ENCODE measurements around the gene ZGPAT.

DNA sequence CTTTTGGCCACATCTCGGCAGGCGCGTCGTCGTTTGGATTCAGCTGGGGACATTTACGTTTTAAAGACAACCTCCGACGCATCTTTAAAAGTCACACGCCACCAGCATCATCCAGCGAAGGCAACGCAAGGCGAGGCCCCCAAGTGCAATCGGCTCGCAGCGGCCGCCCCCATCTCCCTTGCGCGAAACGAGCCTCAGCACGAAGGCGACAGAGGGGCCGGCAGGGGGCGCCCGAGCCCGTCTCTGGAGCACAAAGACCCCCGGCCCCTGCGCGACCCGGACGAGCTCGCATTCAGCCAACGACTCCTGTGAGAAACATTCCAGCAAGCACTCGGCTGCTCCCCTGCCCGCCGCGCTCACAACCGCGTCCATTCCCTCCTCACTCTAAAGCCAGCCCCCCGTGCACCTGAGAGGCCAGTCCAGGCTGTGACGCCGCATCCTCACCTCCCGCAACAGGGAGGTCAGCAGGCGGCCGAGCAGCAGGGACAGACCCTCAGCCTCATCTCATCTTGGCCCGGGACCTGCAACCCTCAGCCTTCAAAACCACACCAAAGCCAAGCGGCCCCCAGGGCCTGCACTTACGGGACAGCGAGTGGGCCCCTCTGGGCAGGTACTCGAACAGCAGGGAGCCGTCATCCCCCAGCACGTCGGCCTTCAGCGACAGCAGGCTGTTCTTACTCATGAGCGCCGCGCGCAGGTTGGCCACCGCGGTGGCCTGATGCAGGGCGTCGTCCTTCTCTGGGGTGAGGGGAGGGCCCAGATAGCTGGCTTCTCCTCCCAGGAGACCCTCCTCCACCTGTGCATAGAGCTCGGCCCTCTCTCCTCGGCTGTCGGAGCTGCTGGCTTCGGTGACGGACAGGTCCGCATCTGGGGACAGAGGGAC lies 67.5 kb downstream of the ZGPAT start:
- TF ChIP-seq, protein P1, sequence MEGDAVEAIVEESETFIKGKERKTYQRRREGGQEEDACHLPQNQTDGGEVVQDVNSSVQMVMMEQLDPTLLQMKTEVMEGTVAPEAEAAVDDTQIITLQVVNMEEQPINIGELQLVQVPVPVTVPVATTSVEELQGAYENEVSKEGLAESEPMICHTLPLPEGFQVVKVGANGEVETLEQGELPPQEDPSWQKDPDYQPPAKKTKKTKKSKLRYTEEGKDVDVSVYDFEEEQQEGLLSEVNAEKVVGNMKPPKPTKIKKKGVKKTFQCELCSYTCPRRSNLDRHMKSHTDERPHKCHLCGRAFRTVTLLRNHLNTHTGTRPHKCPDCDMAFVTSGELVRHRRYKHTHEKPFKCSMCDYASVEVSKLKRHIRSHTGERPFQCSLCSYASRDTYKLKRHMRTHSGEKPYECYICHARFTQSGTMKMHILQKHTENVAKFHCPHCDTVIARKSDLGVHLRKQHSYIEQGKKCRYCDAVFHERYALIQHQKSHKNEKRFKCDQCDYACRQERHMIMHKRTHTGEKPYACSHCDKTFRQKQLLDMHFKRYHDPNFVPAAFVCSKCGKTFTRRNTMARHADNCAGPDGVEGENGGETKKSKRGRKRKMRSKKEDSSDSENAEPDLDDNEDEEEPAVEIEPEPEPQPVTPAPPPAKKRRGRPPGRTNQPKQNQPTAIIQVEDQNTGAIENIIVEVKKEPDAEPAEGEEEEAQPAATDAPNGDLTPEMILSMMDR (IDR thresholded peaks at IDR 0.05; ENCODE audit: low read depth, low read length), result no peak
- no peak for TF ChIP-seq EZH2phosphoT487 (IDR thresholded peaks at IDR 0.05; ENCODE audit: low read depth)
